Measurements from ENCODE around the gene WASHC2A.
"Not testable (repeated sequence)": the region's sequence is repeated elsewhere in the genome, so short reads cannot be mapped to it uniquely, and the experiment has no call there.

WASHC2A gene

DNA sequence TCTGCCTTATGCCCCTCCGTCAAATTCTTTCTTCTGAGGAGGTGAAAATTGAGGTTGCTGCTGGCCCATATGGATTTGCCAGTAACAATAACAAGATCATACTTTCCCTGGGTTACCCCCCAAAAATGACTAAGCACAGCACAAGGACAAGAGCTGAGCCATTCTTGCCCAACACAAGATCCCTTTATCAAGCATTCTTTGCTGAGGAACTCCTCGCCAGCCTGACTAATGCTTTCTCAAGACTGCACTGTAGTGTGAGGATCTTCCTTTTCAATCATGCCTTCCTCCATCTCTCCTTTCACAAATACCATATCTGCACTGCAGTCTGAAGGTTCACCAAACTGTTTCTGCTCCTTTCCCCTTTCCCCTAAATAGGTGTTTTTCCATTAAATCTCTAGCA lies 92.1 kb downstream of the WASHC2A start:
- DNase-seq = not testable (repeated sequence)

GRCh38 chr10:50165038-50165437 lies 97.3 kb downstream of the WASHC2A start:
- DNase-seq = not testable (repeated sequence)

DNA sequence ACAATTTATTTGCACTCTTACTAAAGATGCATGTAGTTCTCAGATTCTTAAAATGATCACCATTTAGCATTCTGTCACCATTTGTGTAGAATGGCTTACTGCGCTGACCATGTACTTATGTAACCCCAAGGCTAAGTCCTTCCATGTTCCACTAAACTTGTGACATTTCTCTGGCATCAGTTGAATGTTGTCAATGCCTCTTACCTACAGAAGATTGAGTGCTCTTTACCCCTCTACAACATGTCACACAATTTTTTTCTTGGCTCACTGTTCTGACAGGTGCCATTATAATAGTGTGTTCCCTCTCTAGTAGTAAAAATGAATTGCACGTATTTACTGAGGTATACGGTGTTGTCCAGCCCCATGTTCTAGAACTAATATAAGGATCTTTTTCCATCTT lies 100.1 kb downstream of the WASHC2A start:
- DNase-seq = not testable (repeated sequence)

- not testable (repeated sequence) for DNase-seq
Observed at GRCh38 chr10:50169506-50169905, 101.8 kb downstream of the WASHC2A start.

- DNase-seq = not testable (repeated sequence)
Observed at GRCh38 chr10:50174788-50175525, 107.2 kb downstream of the WASHC2A start.

Measured in NCI-H2081 treated with DMSO at 0.1 percent for 48 hours (cell line).